GM12878 (cell line): Measurements from ENCODE around the gene S100A9. TPM values are rescaled to one million over a fixed set of nuclear protein-coding genes. Genes with fewer than 3 reads are reported as not detected.

Experiments used
- ATAC-seq: fragments of 200-7000 bp; cut with Tn5 transposase; 3 replicates; pipeline ENCODE4 v1.9.1; 2020; ENCODE audit warnings: mild to moderate bottlenecking, moderate library complexity
- BruUV-seq: library from RNA; stranded (reverse); fragments of 400-500 nt; replicated peaks from 2 replicates; lab custom pipeline; 2021; lab: Mats Ljungman, UMichigan
- CTCF ChIA-PET: fragments of 300-600 bp; sonication (Branson Sonifier 250); formaldehyde crosslinking; extraction: SDS; loops from one replicate; lab custom pipeline; 2021; ENCODE audit warnings: inconsistent platforms; lab: Yijun Ruan, JAX
- POLR2A ChIA-PET: fragments of 350-600 bp; formaldehyde crosslinking; extraction: SDS; loops from one replicate; lab custom pipeline; 2021; ENCODE audit warnings: inconsistent platforms; lab: Charles Lee
- RAD21 ChIA-PET: fragments of 300-600 bp; sonication (Branson Sonifier 250); formaldehyde crosslinking; loops from one replicate; lab custom pipeline; 2023; ENCODE audit warnings: antibody characterized with exemption; ENCODE audit not compliant: unreplicated experiment; lab: Charles Lee
- SMC1A ChIA-PET: fragments of 300-600 bp; sonication (Branson Sonifier 250); formaldehyde crosslinking; loops from one replicate; lab custom pipeline; 2023; ENCODE audit not compliant: unreplicated experiment, uncharacterized antibody; lab: Charles Lee
- DNase-seq: peaks from one replicate; pipeline ENCODE4 v3.0.0-alpha.2; 2011; ENCODE audit warnings: low read depth, low spot score
- FAIRE-seq: peaks from 3 replicates; lab custom pipeline; 2011; peaks lifted over from hg19 to GRCh38; lab: Jason Lieb, UNC
- H2AFZ ChIP-seq: 2 replicates; pipeline ENCODE4 v1.6.0; 2011; ENCODE audit warnings: low read depth, low read length, control low read depth; ENCODE audit not compliant: control insufficient read depth
- H3K27ac ChIP-seq: 2 replicates; pipeline ENCODE4 v1.5.1; 2011; ENCODE audit warnings: control low read depth; ENCODE audit not compliant: control insufficient read depth, insufficient read depth
- H3K27me3 ChIP-seq, 2 experiments: replicated peaks in 1 of 2; 2 replicates each; pipeline versions ENCODE4 v1.6.0 to v1.6.1; 2011; ENCODE audit warnings: low read length in 1 of 2; ENCODE audit not compliant: control insufficient read depth in 2 of 2, insufficient read depth in 2 of 2
- H3K36me3 ChIP-seq, 2 experiments: 2 replicates each; pipeline ENCODE4 v1.5.1; 2011; ENCODE audit warnings: low read length in 1 of 2; ENCODE audit not compliant: control insufficient read depth in 2 of 2, insufficient read depth in 2 of 2
- H3K4me1 ChIP-seq: 2 replicates; pipeline ENCODE4 v1.6.1; 2011; ENCODE audit warnings: mild to moderate bottlenecking, low read length, moderate library complexity, mixed read lengths; ENCODE audit not compliant: control insufficient read depth, insufficient read depth
- H3K4me2 ChIP-seq: 2 replicates; pipeline ENCODE4 v1.6.0; 2011; ENCODE audit warnings: control low read depth; ENCODE audit not compliant: control insufficient read depth, insufficient read depth
- H3K4me3 ChIP-seq: fragments of 200-600 bp; sonication (generic); 2 replicates; pipeline ENCODE4 v1.5.1; 2016
- H3K79me2 ChIP-seq: 2 replicates; pipeline ENCODE4 v1.6.0; 2011; ENCODE audit warnings: low read length; ENCODE audit not compliant: control insufficient read depth, insufficient read depth
- H3K9ac ChIP-seq: 2 replicates; pipeline ENCODE4 v1.8.0; 2011; ENCODE audit warnings: low read length, control low read depth, mixed read lengths; ENCODE audit not compliant: control insufficient read depth, insufficient read depth
- H3K9me3 ChIP-seq: replicated peaks from 3 replicates; pipeline ENCODE4 v1.5.1; 2011; ENCODE audit warnings: mild to moderate bottlenecking, low read length; ENCODE audit not compliant: control insufficient read depth, insufficient read depth
- H4K20me1 ChIP-seq: 2 replicates; pipeline ENCODE4 v1.6.0; 2011; ENCODE audit not compliant: control insufficient read depth, insufficient read depth
- BACH1 ChIP-seq: fragments of 450-650 bp; IDR thresholded peaks from 2 replicates; pipeline ENCODE4 v1.6.1; 2017; ENCODE audit warnings: mild to moderate bottlenecking, borderline replicate concordance
- CEBPZ ChIP-seq: fragments of 150-350 bp; IDR thresholded peaks from 2 replicates; pipeline ENCODE4 v1.6.1; 2016; ENCODE audit warnings: low read depth, low read length
- CREB1 ChIP-seq: IDR thresholded peaks from 2 replicates; pipeline ENCODE4 v1.6.1; 2012; ENCODE audit warnings: low read depth, mild to moderate bottlenecking, inconsistent platforms
- EZH2 ChIP-seq: IDR thresholded peaks from 2 replicates; pipeline ENCODE4 v1.6.1; 2012; ENCODE audit warnings: low read depth, mild to moderate bottlenecking, control low read depth, inconsistent platforms, low read length, borderline replicate concordance; ENCODE audit not compliant: control insufficient read depth
- FOXK2 ChIP-seq: fragments of 450-650 bp; IDR thresholded peaks from 2 replicates; pipeline ENCODE4 v1.6.1; 2017; ENCODE audit warnings: mild to moderate bottlenecking, moderate library complexity
- HCFC1 ChIP-seq: fragments of 150-350 bp; IDR thresholded peaks from 2 replicates; pipeline ENCODE4 v1.6.1; 2014; ENCODE audit warnings: low read length
- JUND ChIP-seq: IDR thresholded peaks from 2 replicates; pipeline ENCODE4 v1.6.1; 2012; ENCODE audit warnings: low read depth, mild to moderate bottlenecking, low read length, improper control_type of control experiment, moderate library complexity
- MEF2A ChIP-seq: IDR thresholded peaks from 2 replicates; pipeline ENCODE4 v1.6.1; 2011; ENCODE audit warnings: low read depth, mild to moderate bottlenecking, low read length, moderate library complexity; ENCODE audit not compliant: insufficient read depth
- NFXL1 ChIP-seq: fragments of 450-650 bp; IDR thresholded peaks from 2 replicates; pipeline ENCODE4 v1.6.1; 2017; ENCODE audit warnings: antibody characterized with exemption, mild to moderate bottlenecking, borderline replicate concordance
- NR2F1 ChIP-seq: fragments of 450-650 bp; conservative IDR thresholded peaks from 2 replicates; pipeline ENCODE4 v1.6.1; 2017; ENCODE audit warnings: mild to moderate bottlenecking
- RAD21 ChIP-seq: IDR thresholded peaks from 2 replicates; pipeline ENCODE4 v1.6.1; 2011; ENCODE audit warnings: mild to moderate bottlenecking, low read depth, low read length, moderate library complexity; ENCODE audit not compliant: insufficient read depth
- SRF ChIP-seq, 2 experiments: IDR thresholded peaks; 2 replicates each; pipeline ENCODE4 v1.6.1; 2011; ENCODE audit warnings: low read depth in 2 of 2, low read length in 2 of 2, mild to moderate bottlenecking in 1 of 2, moderate library complexity in 1 of 2
- TBL1XR1 ChIP-seq: IDR thresholded peaks from 2 replicates; pipeline ENCODE4 v1.6.1; 2012; ENCODE audit warnings: low read depth, low read length, improper control_type of control experiment
- ZBTB4 ChIP-seq: fragments of 450-650 bp; formaldehyde crosslinking; IDR thresholded peaks from 2 replicates; pipeline ENCODE4 v1.4.0; 2022; ENCODE audit warnings: mild to moderate bottlenecking, moderate library complexity
- ZNF207 ChIP-seq: fragments of 450-650 bp; IDR thresholded peaks from 2 replicates; pipeline ENCODE4 v1.6.1; 2014; ENCODE audit warnings: antibody characterized with exemption, mild to moderate bottlenecking, borderline replicate concordance
- WGBS: methylation state at CpG from one replicate; pipeline ENCODE4 v1.1.6; 2016; ENCODE audit warnings: low lambda C conversion rate; ENCODE audit not compliant: insufficient replicate concordance, insufficient coverage; ENCODE audit errors: missing lambda C conversion rate; 5-methylcytosine and 5-hydroxymethylcytosine counted together
- in situ Hi-C: fragments of 300-500 bp; cut with MboI; formaldehyde crosslinking; loops from 9 replicates; pipeline ENCODE4 v1.14.3; 2018; ENCODE audit warnings: mixed read lengths
- intact Hi-C: fragments of 100-400 bp; cut with micrococcal nuclease; formaldehyde crosslinking; loops from one replicate; pipeline ENCODE4 v1.14.2; 2022; ENCODE audit not compliant: unreplicated experiment
- polyA plus RNA-seq, 11 experiments: library from polyadenylated mRNA; depleted of rRNA in 4 of 11; unstranded in 6 of 11; stranded (reverse) in 5 of 11; fragments of >200 nt; fragmentation: Nextera tagmentation in 4 of 11; fragmentation: Illumina TruSeq in 1 of 11; extraction: Ambion mirVana in 4 of 11; extraction: Trizol in 1 of 11; gene quantifications; 1 replicate in 1 of 11; 2 replicates in 10 of 11; pipeline versions ENCODE4 v1.2.1 to v1.2.3, GENCODE V29; 2011 to 2016; ENCODE audit warnings: inconsistent platforms in 2 of 11, missing spikeins in 2 of 11, low read depth in 1 of 11
- total RNA-seq, 4 experiments: library from RNA; depleted of rRNA in 3 of 4; stranded (reverse); fragments of >200 nt in 3 of 4; fragmentation: Illumina TruSeq in 1 of 4; extraction: Trizol in 1 of 4; gene quantifications; 2 replicates each; pipeline versions ENCODE4 v1.2.1 to v1.2.3, GENCODE V29; 2013 to 2021
- TF ChIP-seq, protein P1 (sequence below): IDR thresholded peaks from 2 replicates; pipeline ENCODE4 v1.6.1; 2011; ENCODE audit warnings: low read depth, low read length, improper control_type of control experiment, borderline replicate concordance
- TF ChIP-seq, protein P2 (sequence below): IDR thresholded peaks from 2 replicates; pipeline ENCODE4 v1.6.1; 2011; ENCODE audit warnings: mild to moderate bottlenecking, low read depth, low read length, moderate library complexity; ENCODE audit not compliant: insufficient replicate concordance

Gene S100A9
- total and polyA plus RNA-seq, 10 of the 15 experiments (the other 5 are each of a cell fraction or from before 2014, with no cell fraction given): 0.22 to 1.7 (median 0.49) TPM; not detected in 3

DNA sequence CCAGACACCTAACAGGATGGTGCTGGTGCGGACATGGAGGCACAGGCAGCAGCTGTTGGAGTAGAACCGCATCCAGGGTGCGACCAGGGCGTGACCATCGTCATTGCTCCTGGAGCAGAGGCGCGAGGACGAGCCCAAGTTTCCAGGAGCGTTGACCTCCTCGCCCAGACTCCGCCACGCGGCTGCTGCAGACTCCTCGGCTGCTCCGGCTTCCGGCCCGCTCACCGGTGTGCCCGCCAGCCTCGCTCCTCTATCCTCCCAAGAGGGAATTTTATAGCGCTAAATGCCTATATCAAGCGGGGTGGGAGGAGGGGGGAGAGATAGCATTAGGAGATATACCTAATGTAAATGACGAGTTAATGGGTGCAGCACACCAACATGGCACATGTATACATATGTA lies 23.1 kb downstream of the S100A9 start:
- Histone ChIP-seq H3K36me3 (no peaks in the 10 kb centered on the region), H3K27ac (no peak overlapping the region), H3K4me1 (no peaks in the 10 kb centered on the region), H3K9ac (no peak overlapping the region), H3K9me3 (no peaks in the 10 kb centered on the region), H2AFZ (no peak overlapping the region), H3K79me2 (no peaks in the 10 kb centered on the region), H3K27me3 (peaks cover 0 to 2% of the 10 kb centered on the region in 2 experiments; a peak in 1 of 4 replicates), H3K4me3 (no peak overlapping the region), H4K20me1 (no peaks in the 10 kb centered on the region), H3K4me2 (no peak overlapping the region)
- intact Hi-C loops: no loop called here
- WGBS: 78% methylated on average over 23 of the region's 23 CpGs
- POLR2A ChIA-PET: no interaction called here
- no peak for DNase-seq
- no peak for ATAC-seq
- BruUV-seq: no TSS peak
- CTCF ChIA-PET: no interaction called here
- SMC1A ChIA-PET: no interaction called here
- FAIRE-seq: no peak
- in situ Hi-C loops: no loop called here
- RAD21 ChIA-PET: no interaction called here
- TF ChIP-seq CREB1 (no peak), EZH2 (no peak), HCFC1 (no peak), RAD21 (no peak), NFXL1 (no peak), ZNF207 (no peak), MEF2A (no peak), CEBPZ (no peak), NR2F1 (no peak), TBL1XR1 (no peak), SRF (IDR thresholded peaks at IDR 0.05; ENCODE audit: low read depth in 2 of 2, low read length in 2 of 2) (no peak), FOXK2 (no peak), JUND (no peak), ZBTB4 (CRISPR knock-in tag) (no peak), BACH1 (no peak)
- TF ChIP-seq, protein P1, sequence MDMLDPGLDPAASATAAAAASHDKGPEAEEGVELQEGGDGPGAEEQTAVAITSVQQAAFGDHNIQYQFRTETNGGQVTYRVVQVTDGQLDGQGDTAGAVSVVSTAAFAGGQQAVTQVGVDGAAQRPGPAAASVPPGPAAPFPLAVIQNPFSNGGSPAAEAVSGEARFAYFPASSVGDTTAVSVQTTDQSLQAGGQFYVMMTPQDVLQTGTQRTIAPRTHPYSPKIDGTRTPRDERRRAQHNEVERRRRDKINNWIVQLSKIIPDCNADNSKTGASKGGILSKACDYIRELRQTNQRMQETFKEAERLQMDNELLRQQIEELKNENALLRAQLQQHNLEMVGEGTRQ: no peak
- TF ChIP-seq, protein P2, sequence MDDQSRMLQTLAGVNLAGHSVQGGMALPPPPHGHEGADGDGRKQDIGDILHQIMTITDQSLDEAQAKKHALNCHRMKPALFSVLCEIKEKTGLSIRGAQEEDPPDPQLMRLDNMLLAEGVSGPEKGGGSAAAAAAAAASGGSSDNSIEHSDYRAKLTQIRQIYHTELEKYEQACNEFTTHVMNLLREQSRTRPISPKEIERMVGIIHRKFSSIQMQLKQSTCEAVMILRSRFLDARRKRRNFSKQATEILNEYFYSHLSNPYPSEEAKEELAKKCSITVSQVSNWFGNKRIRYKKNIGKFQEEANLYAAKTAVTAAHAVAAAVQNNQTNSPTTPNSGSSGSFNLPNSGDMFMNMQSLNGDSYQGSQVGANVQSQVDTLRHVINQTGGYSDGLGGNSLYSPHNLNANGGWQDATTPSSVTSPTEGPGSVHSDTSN: no peak
